Measurements from ENCODE around the gene SLC18A2.

Gene SLC18A2

GRCh38 chr10:117240621-117241529, at the start of gene SLC18A2:
SLC18A2 (plus strand) TSS chr10:117241114; CDS start chr10:117241694, 580 bp downstream.
- no peaks in the 10 kb centered on the region for H3K9me3 ChIP-seq (ENCODE audit: control insufficient read depth, insufficient read depth, low read length)
- H3K4me1 ChIP-seq (ENCODE audit: control insufficient read depth, insufficient read depth, low read length): no peaks in the 10 kb centered on the region
- H3K27ac ChIP-seq (ENCODE audit: low read depth, low read length): no peak within 1 kb of the TSS
- no peaks in the 10 kb centered on the region for H3K36me3 ChIP-seq (ENCODE audit: control insufficient read depth, insufficient read depth, low read length)
- peak within 1 kb of the TSS; percentile 21; the same call in 1 of the 2 replicates for H3K9ac ChIP-seq (ENCODE audit: low read depth, low read length)
- peak within 1 kb of the TSS; percentile 84 for H3K4me3 ChIP-seq (ENCODE audit: low read depth, low read length)
- H3K27me3 ChIP-seq (ENCODE audit: control insufficient read depth, insufficient read depth, low read length): peaks cover 44% of the 10 kb centered on the region

- no peak within 1 kb of the TSS for H3K9ac ChIP-seq (ENCODE audit: low read depth, low read length)
- H3K27ac ChIP-seq (ENCODE audit: low read depth, low read length): no peak within 1 kb of the TSS
- H3K9me3 ChIP-seq (ENCODE audit: control insufficient read depth, insufficient read depth, low read length): no peaks in the 10 kb centered on the region
- H3K27me3 ChIP-seq (ENCODE audit: control insufficient read depth, insufficient read depth, low read length): no peaks in the 10 kb centered on the region
- no peak within 1 kb of the TSS for H3K4me3 ChIP-seq (ENCODE audit: low read depth, low read length)
- no peaks in the 10 kb centered on the region for H3K36me3 ChIP-seq (ENCODE audit: control insufficient read depth, insufficient read depth, low read length)
- no peaks in the 10 kb centered on the region for H3K4me1 ChIP-seq (ENCODE audit: control insufficient read depth, insufficient read depth, low read length)
These were observed 43.7 kb upstream of the SLC18A2 start, which contains the start of gene KCNK18 for GRCh38 chr10:117197189-117197588. KCNK18 (plus strand) TSS chr10:117197489; CDS start chr10:117197489, 0 bp downstream.

- Histone ChIP-seq H3K9me3 (ENCODE audit: control insufficient read depth, insufficient read depth, low read length) (no peaks in the 10 kb centered on the region), H3K36me3 (ENCODE audit: control insufficient read depth, insufficient read depth, low read length) (no peaks in the 10 kb centered on the region), H3K4me3 (ENCODE audit: low read depth, low read length) (no peak overlapping the region), H3K27me3 (ENCODE audit: control insufficient read depth, insufficient read depth, low read length) (no peaks in the 10 kb centered on the region), H3K4me1 (ENCODE audit: control insufficient read depth, insufficient read depth, low read length) (no peaks in the 10 kb centered on the region), H3K9ac (ENCODE audit: low read depth, low read length) (no peak overlapping the region), H3K27ac (ENCODE audit: low read depth, low read length) (no peak overlapping the region)
These were observed 42.8 kb upstream of the SLC18A2 start for GRCh38 chr10:117198088-117198487.

- no peaks in the 10 kb centered on the region for H3K9me3 ChIP-seq (ENCODE audit: control insufficient read depth, insufficient read depth, low read length)
- no peaks in the 10 kb centered on the region for H3K4me1 ChIP-seq (ENCODE audit: control insufficient read depth, insufficient read depth, low read length)
- H3K4me3 ChIP-seq (ENCODE audit: low read depth, low read length): no peak overlapping the region
- no peak overlapping the region for H3K27ac ChIP-seq (ENCODE audit: low read depth, low read length)
- H3K9ac ChIP-seq (ENCODE audit: low read depth, low read length): no peak overlapping the region
- no peaks in the 10 kb centered on the region for H3K36me3 ChIP-seq (ENCODE audit: control insufficient read depth, insufficient read depth, low read length)
- H3K27me3 ChIP-seq (ENCODE audit: control insufficient read depth, insufficient read depth, low read length): no peaks in the 10 kb centered on the region
These were observed 39.1 kb upstream of the SLC18A2 start for GRCh38 chr10:117201826-117202225.

GRCh38 chr10:117204316-117204715, 36.6 kb upstream of the SLC18A2 start:
- H3K9me3 ChIP-seq (ENCODE audit: control insufficient read depth, insufficient read depth, low read length): no peaks in the 10 kb centered on the region
- H3K36me3 ChIP-seq (ENCODE audit: control insufficient read depth, insufficient read depth, low read length): no peaks in the 10 kb centered on the region
- no peaks in the 10 kb centered on the region for H3K4me1 ChIP-seq (ENCODE audit: control insufficient read depth, insufficient read depth, low read length)
- no peaks in the 10 kb centered on the region for H3K27me3 ChIP-seq (ENCODE audit: control insufficient read depth, insufficient read depth, low read length)
- no peak overlapping the region for H3K9ac ChIP-seq (ENCODE audit: low read depth, low read length)
- no peak overlapping the region for H3K27ac ChIP-seq (ENCODE audit: low read depth, low read length)
- no peak overlapping the region for H3K4me3 ChIP-seq (ENCODE audit: low read depth, low read length)

GRCh38 chr10:117212176-117212575, 28.7 kb upstream of the SLC18A2 start:
- H3K4me3 ChIP-seq (ENCODE audit: low read depth, low read length): no peak overlapping the region
- H3K9ac ChIP-seq (ENCODE audit: low read depth, low read length): no peak overlapping the region
- peaks cover 25% of the 10 kb centered on the region for H3K27me3 ChIP-seq (ENCODE audit: control insufficient read depth, insufficient read depth, low read length)
- no peak overlapping the region for H3K27ac ChIP-seq (ENCODE audit: low read depth, low read length)
- no peaks in the 10 kb centered on the region for H3K9me3 ChIP-seq (ENCODE audit: control insufficient read depth, insufficient read depth, low read length)
- no peaks in the 10 kb centered on the region for H3K36me3 ChIP-seq (ENCODE audit: control insufficient read depth, insufficient read depth, low read length)
- no peaks in the 10 kb centered on the region for H3K4me1 ChIP-seq (ENCODE audit: control insufficient read depth, insufficient read depth, low read length)

GRCh38 chr10:117214401-117214800, 26.5 kb upstream of the SLC18A2 start:
- Histone ChIP-seq H3K9ac (ENCODE audit: low read depth, low read length) (no peak overlapping the region), H3K4me3 (ENCODE audit: low read depth, low read length) (no peak overlapping the region), H3K36me3 (ENCODE audit: control insufficient read depth, insufficient read depth, low read length) (no peaks in the 10 kb centered on the region), H3K4me1 (ENCODE audit: control insufficient read depth, insufficient read depth, low read length) (no peaks in the 10 kb centered on the region), H3K9me3 (ENCODE audit: control insufficient read depth, insufficient read depth, low read length) (no peaks in the 10 kb centered on the region), H3K27me3 (ENCODE audit: control insufficient read depth, insufficient read depth, low read length) (peaks cover 38% of the 10 kb centered on the region), H3K27ac (ENCODE audit: low read depth, low read length) (no peak overlapping the region)

- Histone ChIP-seq H3K27me3 (ENCODE audit: control insufficient read depth, insufficient read depth, low read length) (peaks cover 38% of the 10 kb centered on the region), H3K27ac (ENCODE audit: low read depth, low read length) (no peak overlapping the region), H3K9ac (ENCODE audit: low read depth, low read length) (no peak overlapping the region), H3K36me3 (ENCODE audit: control insufficient read depth, insufficient read depth, low read length) (no peaks in the 10 kb centered on the region), H3K4me3 (ENCODE audit: low read depth, low read length) (no peak overlapping the region), H3K9me3 (ENCODE audit: control insufficient read depth, insufficient read depth, low read length) (no peaks in the 10 kb centered on the region), H3K4me1 (ENCODE audit: control insufficient read depth, insufficient read depth, low read length) (no peaks in the 10 kb centered on the region)
These were observed 25.8 kb upstream of the SLC18A2 start for GRCh38 chr10:117215079-117215478.

- H3K4me3 ChIP-seq (ENCODE audit: low read depth, low read length): no peak overlapping the region
- no peak overlapping the region for H3K9ac ChIP-seq (ENCODE audit: low read depth, low read length)
- no peaks in the 10 kb centered on the region for H3K9me3 ChIP-seq (ENCODE audit: control insufficient read depth, insufficient read depth, low read length)
- H3K36me3 ChIP-seq (ENCODE audit: control insufficient read depth, insufficient read depth, low read length): no peaks in the 10 kb centered on the region
- H3K27ac ChIP-seq (ENCODE audit: low read depth, low read length): no peak overlapping the region
- peaks cover 38% of the 10 kb centered on the region for H3K27me3 ChIP-seq (ENCODE audit: control insufficient read depth, insufficient read depth, low read length)
- H3K4me1 ChIP-seq (ENCODE audit: control insufficient read depth, insufficient read depth, low read length): no peaks in the 10 kb centered on the region
These were observed 24.9 kb upstream of the SLC18A2 start for GRCh38 chr10:117216028-117216427.

GRCh38 chr10:117216611-117217195, 24.2 kb upstream of the SLC18A2 start:
- Histone ChIP-seq H3K9me3 (ENCODE audit: control insufficient read depth, insufficient read depth, low read length) (no peaks in the 10 kb centered on the region), H3K9ac (ENCODE audit: low read depth, low read length) (no peak overlapping the region), H3K4me1 (ENCODE audit: control insufficient read depth, insufficient read depth, low read length) (no peaks in the 10 kb centered on the region), H3K4me3 (ENCODE audit: low read depth, low read length) (peak overlapping the region; percentile 65), H3K36me3 (ENCODE audit: control insufficient read depth, insufficient read depth, low read length) (no peaks in the 10 kb centered on the region), H3K27me3 (ENCODE audit: control insufficient read depth, insufficient read depth, low read length) (peaks cover 38% of the 10 kb centered on the region), H3K27ac (ENCODE audit: low read depth, low read length) (no peak overlapping the region)

GRCh38 chr10:117217196-117217761, 23.6 kb upstream of the SLC18A2 start:
- H3K4me3 ChIP-seq (ENCODE audit: low read depth, low read length): peak overlapping the region; percentile 65
- no peaks in the 10 kb centered on the region for H3K4me1 ChIP-seq (ENCODE audit: control insufficient read depth, insufficient read depth, low read length)
- no peaks in the 10 kb centered on the region for H3K9me3 ChIP-seq (ENCODE audit: control insufficient read depth, insufficient read depth, low read length)
- H3K9ac ChIP-seq (ENCODE audit: low read depth, low read length): no peak overlapping the region
- H3K27me3 ChIP-seq (ENCODE audit: control insufficient read depth, insufficient read depth, low read length): peaks cover 38% of the 10 kb centered on the region
- no peaks in the 10 kb centered on the region for H3K36me3 ChIP-seq (ENCODE audit: control insufficient read depth, insufficient read depth, low read length)
- H3K27ac ChIP-seq (ENCODE audit: low read depth, low read length): no peak overlapping the region

Data from HUES48 (cell line).